Stimulated activated CD8-positive, alpha-beta memory T cell treated with anti-CD3 and anti-CD28 coated beads, Interleukin-7, amount 100 ng/mL, for 48 hours (primary cell): ENCODE data around the gene DCDC2B.
"Not testable (repeated sequence)": the region's sequence is repeated elsewhere in the genome, so short reads cannot be mapped to it uniquely, and the experiment has no call there.

ENCODE experiments used
- DNase-seq, 2 donors: peaks; one replicate each; pipeline ENCODE4 v3.0.0-alpha.2; 2020; ENCODE audit warnings: low read depth in 1 of 2; ENCODE audit errors: extremely low read depth in 1 of 2

Gene DCDC2B

DNA sequence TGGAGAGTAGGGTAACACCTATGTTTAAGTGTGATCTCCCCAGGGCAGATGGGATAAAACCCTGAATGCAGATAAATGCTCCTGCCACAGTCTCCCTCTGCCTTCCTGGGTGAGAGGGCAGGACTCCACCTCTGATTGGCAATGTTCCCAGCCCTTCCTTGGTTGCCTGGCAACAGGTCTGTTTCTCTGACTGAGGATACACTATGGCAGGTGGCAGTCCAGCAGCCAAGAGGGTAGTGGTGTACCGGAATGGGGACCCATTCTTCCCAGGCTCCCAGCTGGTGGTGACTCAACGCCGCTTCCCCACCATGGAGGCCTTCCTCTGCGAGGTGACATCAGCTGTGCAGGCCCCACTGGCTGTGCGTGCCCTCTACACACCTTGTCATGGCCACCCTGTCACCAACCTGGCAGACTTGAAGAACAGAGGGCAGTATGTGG is at the start of gene DCDC2B:
Gene DCDC2B (plus strand): TSS at position 199 of the 438 bp plus-strand sequence. CDS start 5 bp downstream, at position 204.
- no peak for DNase-seq

DNA sequence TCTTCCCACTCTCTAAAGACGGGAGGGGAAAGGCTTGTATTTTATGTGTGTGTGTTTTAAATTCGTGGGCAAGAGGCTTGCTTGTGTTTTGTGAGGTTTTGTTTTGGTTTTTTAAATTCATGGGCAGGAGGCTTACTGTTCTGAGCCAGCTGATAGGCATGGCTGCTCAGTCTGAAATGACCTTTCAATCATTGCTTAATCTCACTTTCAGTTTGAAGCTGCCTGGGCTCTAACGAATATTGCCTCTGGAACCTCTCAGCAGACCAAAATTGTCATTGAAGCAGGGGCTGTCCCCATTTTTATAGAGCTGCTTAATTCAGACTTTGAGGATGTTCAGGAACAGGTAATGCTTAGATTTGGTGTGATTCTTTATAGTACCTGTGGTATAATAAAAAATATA is 49.7 kb upstream of the DCDC2B start:
- DNase-seq = no peak

DNA sequence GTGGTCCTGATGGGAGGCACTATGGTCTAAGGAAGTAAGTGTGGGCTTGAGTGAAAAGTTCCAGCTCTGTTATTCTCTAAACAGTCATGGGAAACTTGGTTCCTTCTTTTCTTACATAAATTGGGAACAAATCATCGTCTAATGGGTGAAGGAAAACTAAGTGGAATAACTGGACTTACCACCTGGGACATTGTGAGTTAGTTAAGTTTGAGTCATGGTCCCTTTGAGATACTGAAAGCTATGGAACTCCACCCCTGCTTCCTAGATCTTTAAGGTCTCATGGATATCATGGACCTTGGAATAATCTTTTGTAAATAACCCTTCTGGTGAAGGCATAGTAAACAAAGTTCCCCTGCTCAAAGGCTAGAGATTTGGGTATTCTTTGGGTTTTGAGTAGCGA is 45.5 kb upstream of the DCDC2B start:
- DNase-seq = no peak

DNA sequence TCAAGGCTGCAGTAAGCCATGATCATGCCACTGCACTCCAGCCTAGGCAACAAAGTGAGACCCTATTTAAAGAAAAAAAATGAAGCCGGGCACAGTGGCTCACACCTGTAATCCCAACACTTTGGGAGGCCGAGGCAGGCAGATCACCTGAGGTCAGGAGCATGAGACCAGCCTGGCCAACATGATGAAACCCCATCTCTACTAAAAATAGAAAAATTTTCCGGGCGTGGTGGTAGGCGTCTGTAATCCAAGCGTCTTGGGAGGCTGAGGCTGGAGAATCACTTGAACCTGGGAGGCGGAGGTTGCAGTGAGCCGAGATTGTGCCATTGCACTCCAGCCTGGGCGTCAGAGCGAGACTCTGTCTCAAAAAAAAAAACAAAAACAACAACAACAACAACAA is 43.3 kb upstream of the DCDC2B start:
- DNase-seq = not testable (repeated sequence)

DNA sequence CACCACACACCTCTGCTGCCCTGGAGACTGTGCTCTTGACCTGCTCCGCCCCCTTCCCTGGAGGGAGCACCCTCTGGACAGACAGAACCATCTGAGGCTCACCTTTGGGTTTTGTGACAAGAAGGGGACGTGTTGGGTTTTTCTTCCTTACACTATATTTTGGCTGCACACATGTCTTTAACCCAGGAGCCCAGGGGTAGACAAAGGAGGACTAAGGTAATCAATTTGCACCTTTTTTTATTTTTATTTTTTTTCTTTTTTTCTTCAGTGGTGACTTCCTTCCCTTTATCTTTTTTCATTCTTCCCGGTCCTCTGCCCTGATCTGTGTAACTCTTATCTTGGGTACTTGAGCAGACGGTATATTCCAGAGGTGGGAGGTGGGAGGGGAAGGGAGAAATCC is 37.9 kb upstream of the DCDC2B start:
- no peak for DNase-seq

DNA sequence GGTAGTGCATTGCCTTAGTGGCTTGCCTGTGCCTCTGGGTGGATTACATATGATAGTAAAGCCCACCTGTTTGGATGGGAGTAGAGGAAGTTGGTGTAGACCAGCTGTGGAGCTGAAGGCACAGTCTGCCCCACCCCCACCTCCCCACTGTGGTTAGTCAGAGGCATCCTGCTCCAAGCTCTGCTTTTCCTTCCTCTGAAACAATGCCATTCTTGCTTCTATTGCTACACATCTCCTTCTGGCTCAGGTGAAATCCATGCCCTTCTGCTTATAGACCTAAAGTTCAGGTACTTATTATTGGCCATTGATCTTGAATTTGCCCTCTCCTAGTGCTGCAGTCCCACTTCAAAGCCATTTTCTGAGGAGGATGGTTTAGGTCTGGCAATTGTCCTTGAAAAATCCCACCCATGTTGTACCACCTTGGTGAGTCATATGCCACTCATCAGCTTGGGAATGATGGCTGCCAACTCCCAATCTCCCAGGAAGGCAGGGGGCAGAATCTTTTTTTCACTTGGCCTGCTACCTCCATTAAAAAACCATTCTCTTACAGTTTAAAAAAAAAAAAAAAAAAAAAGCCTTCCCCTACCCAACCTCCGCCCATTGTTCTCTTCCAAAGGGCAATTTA is 36.2 kb upstream of the DCDC2B start:
- no peak for DNase-seq

DNA sequence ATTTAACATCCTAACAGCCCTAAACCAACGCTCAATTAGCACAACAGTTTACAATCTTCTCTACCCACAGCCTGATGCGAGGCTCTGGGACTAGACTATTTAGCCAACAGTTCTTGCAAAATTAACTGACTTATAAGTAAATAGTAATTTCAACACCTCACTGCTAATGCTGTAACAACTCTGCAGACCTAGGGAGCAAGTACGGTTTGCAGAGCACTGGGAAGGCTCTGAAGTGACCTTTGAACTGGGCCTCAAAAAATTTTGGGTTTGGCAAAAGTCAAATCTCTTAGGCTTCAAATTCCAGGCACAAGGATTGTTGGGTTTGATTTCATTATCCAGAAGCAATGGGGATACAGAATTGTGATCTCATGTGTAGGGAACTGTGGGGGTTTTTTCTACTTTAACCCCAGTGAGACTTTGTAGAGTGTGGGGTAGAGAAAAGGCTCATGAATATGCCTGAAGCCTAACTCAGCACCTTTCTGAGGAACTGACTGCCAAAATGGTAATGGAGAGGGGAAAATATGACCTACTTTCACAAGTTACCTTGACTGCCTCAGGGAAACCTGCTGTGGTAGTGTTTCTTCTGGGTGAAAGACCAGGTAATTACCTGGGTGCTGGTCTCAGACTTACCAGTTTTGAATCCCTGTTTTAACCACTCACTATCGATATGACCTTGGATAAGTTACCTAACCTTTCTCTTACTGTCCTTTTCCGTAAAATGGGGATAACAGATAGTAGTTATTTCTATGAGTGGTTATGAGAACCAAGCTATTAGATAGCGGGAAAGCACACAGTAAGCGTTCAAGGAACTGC is 30.3 kb upstream of the DCDC2B start:
- DNase-seq = no peak

DNA sequence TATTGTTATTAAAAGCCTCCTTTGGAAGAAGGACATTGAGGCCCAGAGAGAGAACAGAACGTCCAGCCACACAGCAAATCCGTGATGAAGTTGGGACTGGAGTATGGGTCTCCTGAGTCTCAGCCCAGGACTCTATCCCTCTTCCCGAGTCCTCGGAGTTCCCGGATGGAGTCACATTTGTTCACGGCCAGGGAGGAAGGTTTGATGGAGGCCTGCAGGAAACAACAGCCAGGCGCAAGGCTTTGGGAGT is 29.8 kb upstream of the DCDC2B start:
- no peak for DNase-seq

DNA sequence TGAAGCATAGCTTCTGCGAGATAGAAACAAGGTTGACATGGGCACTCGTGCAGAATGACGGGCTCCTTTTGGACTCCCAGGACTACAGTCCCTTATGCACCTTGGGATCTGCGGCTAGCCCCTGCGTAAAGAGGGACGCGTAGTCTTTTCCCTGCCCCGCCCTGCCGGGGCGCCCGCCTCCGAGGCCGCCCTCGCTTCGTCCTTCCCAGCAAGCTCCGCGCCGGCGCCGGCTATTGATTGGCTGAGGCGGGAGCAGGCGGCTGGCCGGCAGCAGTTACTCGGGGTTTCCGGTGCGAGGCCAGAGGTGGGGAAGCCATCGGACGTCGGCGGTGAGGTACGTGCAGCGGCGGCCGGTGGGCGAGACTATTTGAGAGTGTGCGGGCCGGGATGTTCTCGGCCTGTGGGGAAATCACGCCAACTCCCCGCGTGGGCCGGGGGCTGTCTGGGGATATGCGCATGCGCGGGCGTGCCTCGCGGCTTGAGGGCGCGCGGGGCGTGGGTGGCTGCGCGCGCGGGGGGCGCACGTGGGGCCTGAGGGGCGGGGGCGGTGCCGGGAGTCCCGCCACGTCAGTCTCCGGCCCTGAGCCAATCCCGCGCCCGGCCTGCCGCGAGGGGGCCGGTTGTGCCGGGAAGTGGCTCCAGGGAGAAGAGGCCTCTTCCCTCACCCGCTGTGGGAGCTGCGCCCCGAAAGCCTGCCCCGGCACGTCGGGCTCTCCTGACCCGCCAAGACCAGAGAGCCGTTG is 29.3 kb upstream of the DCDC2B start, which contains the start of gene TXLNA:
Gene TXLNA (plus strand): TSS at position 233 of the 743 bp plus-strand sequence. CDS start 671 bp downstream, outside the sequence.
- peak; percentile 88 to 90 for DNase-seq

DNA sequence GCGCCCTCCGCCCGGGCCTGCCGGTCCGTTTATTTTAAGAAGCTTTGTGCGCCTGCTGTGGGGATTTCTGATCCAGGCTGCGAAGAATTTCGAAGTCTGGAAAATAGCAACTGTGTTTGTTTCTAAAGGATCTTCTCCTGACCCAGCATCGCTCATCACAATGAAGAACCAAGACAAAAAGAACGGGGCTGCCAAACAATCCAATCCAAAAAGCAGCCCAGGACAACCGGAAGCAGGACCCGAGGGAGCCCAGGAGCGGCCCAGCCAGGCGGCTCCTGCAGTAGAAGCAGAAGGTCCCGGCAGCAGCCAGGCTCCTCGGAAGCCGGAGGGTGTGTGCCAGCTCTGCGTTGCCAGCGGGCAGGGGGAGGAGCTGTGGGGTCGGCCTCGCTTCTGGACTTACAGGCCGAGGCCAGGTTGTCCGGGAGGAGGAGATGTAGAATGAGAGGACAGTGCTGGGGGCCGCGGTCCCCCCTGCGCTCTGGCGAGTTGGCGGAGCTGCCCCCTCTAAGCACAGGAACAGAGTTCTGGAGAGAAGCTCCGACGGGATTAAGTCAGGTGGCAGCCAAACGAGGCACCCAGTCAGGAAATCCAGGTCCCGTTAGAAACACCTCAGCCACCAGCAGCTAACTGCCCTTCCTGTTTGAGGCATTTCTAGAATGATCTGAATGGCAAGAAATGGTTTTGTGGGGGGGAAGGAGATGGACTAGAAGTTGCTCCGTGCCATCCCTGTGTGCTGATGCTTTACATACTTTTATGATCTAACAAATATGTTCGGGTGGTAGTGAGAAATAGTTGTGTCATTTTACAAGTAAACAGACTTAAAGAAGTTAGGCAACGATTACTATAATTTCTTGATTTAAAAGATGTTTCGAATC is 28.5 kb upstream of the DCDC2B start:
- no peak for DNase-seq

DNA sequence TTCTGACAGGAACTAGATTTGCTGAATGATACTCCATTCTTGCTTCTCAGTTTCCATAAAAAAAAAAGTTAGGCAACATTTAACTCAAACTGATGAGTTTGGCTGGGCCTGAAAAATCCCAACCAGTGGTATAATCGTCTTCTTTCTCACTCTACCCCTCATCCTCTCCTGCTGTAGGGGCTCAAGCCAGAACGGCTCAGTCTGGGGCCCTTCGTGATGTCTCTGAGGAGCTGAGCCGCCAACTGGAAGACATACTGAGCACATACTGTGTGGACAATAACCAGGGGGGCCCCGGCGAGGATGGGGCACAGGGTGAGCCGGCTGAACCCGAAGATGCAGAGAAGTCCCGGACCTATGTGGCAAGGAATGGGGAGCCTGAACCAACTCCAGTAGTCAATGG is 27.8 kb upstream of the DCDC2B start:
- DNase-seq = no peak

DNA sequence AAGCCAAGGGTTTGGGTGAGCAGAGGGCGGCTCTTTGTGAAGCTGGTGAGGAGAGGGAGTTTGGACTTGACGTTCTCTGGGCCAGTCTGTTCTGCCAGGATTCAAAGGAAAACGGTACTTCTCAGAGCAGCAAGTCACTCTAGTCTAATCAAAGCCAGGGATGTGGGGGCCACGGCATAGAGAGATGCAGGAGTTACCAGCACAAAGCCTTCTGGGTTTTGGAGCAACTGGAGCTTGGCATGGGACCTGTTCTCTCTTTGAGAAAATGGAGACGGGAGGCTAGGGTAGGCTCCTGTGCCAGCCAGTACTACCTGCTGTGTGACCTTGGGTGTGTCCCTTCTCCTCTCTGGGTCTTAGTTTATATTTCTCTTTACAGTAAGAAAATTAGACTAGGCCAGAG is 27.3 kb upstream of the DCDC2B start:
- no peak for DNase-seq

DNA sequence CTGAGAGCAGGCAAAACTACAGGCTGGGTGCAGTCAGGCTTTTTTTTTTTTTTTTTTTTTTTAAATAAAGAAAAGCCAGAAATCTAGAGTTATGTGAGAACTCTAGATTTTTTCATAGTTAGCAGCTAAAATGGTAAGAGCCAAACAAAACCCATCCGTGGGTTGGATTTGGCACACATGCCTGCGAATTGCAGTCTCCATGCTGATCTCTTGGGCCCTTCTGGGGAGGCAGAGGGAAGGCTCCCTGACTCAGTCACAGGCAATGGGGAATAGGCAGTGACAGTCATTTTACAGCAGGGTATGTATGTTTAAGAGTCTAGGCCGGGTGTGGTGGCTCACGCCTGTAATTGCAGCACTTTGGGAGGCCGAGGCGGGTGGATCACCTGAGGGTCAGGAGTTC is 26.8 kb upstream of the DCDC2B start:
- no peak for DNase-seq

DNA sequence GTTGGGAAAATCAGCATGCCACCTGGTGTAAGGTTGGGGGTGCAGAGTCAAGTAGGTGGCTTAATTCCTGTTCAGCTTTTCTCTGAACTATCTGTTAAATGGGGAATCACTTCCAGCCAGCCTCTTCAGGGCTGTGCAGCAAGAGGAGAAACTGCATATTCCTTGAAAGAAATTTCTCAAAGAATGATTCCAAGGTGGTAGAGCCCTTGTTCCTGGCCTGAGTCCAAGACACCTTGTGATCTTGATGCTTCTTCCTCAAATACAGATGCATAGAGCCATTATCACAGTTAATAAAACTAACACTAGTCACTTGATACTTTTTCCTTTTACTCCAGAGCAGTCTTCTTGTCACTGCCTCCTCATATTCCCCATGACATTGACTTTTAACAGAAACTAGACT is 24.2 kb upstream of the DCDC2B start:
- no peak for DNase-seq

DNA sequence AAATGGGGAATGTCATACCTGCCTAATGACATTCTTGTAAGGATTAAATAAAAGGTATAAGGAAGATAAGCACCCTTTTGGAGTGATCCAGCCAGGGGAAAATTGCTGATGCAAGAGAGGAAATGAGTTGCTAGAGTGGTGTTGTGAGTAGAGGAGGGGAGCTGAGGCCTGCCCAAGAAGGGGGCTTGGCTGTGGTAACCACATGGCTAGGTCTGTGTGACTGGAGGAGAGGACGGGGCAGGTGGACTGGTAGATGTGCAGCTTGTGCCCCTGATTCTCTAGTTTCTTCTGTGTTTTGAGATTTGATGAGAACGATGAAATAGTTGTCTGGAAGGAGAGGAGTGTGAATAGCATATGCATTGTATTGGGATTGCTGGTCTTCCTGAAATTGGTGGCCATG is 22.8 kb upstream of the DCDC2B start:
- no peak for DNase-seq

DNA sequence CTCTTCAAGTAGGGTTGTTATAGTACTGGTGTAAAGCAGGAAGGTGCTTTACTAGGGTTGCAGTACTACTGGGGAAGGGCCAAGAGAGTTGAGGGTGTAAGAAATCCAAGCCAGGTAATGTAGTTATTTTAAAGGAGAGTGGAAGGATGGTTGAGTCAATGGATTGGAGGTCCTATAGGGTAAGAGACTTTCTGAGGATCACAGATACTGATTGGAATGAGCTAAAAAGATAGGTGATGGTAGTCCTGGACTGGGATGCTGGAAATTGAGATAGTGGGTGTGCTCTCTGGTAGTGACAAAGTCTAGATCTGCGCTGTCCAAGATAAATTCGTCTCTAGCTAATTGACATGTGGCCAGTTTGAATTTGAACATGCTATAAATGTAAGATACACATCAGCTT is 22.4 kb upstream of the DCDC2B start:
- DNase-seq = no peak

DNA sequence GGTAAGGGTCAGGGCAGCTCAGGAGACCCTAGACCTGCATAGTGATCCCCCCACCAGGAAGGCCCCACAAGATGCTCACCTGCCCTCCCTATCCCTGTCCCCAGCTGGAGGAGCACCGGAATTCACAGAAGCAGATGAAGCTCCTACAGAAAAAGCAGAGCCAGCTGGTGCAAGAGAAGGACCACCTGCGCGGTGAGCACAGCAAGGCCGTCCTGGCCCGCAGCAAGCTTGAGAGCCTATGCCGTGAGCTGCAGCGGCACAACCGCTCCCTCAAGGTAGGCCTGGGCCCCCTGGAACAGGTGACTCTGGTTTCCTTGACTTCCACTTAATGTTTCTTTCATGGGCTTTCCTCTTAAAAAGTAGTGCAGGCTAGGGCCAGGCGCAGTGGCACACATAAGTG is 21.0 kb upstream of the DCDC2B start:
- DNase-seq = no peak

DNA sequence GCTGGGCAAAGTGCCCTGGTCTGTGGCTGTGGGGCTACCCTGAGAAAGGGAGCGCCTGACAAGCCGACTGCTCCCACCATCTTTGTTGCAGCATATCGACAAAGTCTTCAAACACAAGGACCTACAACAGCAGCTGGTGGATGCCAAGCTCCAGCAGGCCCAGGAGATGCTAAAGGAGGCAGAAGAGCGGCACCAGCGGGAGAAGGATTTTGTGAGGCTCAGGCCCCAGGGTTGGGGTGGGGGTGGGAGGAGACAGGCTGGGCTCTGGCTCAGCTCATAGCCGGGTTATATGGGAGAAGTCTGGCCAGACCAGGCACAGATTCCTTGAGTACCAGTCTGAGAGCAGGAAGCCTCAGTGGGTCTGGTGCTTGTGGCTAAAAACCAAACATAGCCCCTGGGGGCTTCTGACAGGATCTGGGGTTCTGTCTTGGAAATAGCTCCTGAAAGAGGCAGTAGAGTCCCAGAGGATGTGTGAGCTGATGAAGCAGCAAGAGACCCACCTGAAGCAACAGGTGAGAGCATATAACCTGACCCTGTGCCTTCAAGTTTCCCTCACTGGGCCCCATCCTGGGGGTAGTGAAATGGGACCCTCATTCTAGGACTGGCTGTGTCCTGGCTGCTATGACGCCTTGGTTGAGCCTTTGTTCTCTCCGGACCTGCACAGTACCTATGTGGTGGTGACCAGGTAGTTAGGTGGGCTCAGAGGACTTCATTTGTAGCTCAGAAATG is 16.5 kb upstream of the DCDC2B start:
- no peak for DNase-seq

DNA sequence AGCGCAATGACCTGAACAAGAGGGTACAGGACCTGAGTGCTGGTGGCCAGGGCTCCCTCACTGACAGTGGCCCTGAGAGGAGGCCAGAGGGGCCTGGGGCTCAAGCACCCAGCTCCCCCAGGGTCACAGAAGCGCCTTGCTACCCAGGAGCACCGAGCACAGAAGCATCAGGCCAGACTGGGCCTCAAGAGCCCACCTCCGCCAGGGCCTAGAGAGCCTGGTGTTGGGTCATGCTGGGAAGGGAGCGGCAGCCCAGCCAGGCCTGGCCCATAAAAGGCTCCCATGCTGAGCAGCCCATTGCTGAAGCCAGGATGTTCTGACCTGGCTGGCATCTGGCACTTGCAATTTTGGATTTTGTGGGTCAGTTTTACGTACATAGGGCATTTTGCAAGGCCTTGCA is 13.9 kb upstream of the DCDC2B start:
- DNase-seq = no peak

DNA sequence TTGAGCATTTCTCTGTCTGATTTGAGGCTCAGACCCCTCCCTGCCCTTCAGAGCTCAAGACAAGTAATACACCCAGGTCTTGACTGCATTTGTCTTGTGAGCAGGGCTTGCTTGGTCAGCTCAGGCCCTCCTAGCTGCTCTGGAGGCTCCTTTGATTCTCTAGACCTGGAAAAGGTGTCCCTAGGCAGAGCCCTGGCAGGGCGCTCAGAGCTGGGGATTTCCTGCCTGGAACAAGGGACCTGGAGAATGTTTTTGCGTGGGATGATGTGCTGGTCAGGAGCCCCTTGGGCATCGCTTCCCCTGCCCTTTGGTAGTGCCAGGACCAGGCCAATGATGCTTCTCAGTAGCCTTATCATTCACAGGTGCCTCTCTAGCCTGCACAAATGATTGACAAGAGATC is 13.4 kb upstream of the DCDC2B start:
- no peak for DNase-seq
